GM23338 (cell line): ENCODE data around the gene TSC22D3.

Source experiments
- CREB1 ChIP-seq: fragments of 250-450 bp; sonication (Bioruptor Pico); IDR thresholded peaks from 2 replicates; pipeline ENCODE4 v1.5.0; 2020; ENCODE audit warnings: low read depth, mild to moderate bottlenecking, moderate library complexity
- EZH2 ChIP-seq: fragments of 200-600 bp; sonication (generic); IDR thresholded peaks from one replicate; pipeline ENCODE4 v1.8.0; 2017; ENCODE audit warnings: antibody characterized with exemption, mild to moderate bottlenecking, low read depth; ENCODE audit not compliant: unreplicated experiment
- EZH2phosphoT487 ChIP-seq: fragments of 200-600 bp; sonication (generic); IDR thresholded peaks from one replicate; pipeline ENCODE4 v1.8.1; 2018; ENCODE audit warnings: antibody characterized with exemption; ENCODE audit not compliant: unreplicated experiment
- JUNB ChIP-seq: IDR thresholded peaks from one replicate; pipeline ENCODE4 v1.6.1; 2016; ENCODE audit warnings: antibody characterized with exemption; ENCODE audit not compliant: unreplicated experiment
- POLR2AphosphoS5 ChIP-seq: IDR thresholded peaks from 2 replicates; pipeline ENCODE4 v1.6.1; 2016; ENCODE audit warnings: antibody characterized with exemption, low read depth
- STAT1 ChIP-seq: IDR thresholded peaks from one replicate; pipeline ENCODE4 v1.6.1; 2016; ENCODE audit warnings: antibody characterized with exemption; ENCODE audit not compliant: unreplicated experiment
- ZNF114 ChIP-seq: fragments of 250-450 bp; sonication (Bioruptor Pico); IDR thresholded peaks from 2 replicates; pipeline ENCODE4 v1.5.0; 2020; ENCODE audit warnings: mild to moderate bottlenecking, moderate library complexity
- ZNF331 ChIP-seq: fragments of 250-450 bp; sonication (Bioruptor Pico); IDR thresholded peaks from 2 replicates; pipeline ENCODE4 v1.5.0; 2020; ENCODE audit warnings: low read depth, mild to moderate bottlenecking, moderate library complexity
- TF ChIP-seq, protein P1 (sequence below): IDR thresholded peaks from one replicate; pipeline ENCODE4 v1.6.1; 2018; ENCODE audit warnings: antibody characterized with exemption; ENCODE audit not compliant: unreplicated experiment
- TF ChIP-seq, protein P2 (sequence below), 2 experiments: fragments of 200-600 bp in 1 of 2; sonication (generic) in 1 of 2; conservative IDR thresholded peaks; 2 replicates each; pipeline versions ENCODE4 v1.5.1 to v1.6.1; 2016 to 2017; ENCODE audit warnings: antibody characterized with exemption in 2 of 2, low read depth in 2 of 2, mild to moderate bottlenecking in 2 of 2, moderate library complexity in 1 of 2
- TF ChIP-seq, protein P3 (sequence below): IDR thresholded peaks from 2 replicates; pipeline ENCODE4 v1.6.1; 2016; ENCODE audit warnings: antibody characterized with exemption
- TF ChIP-seq, protein P4 (sequence below): fragments of 250-450 bp; sonication (Bioruptor Pico); IDR thresholded peaks from 2 replicates; pipeline ENCODE4 v1.5.0; 2020; ENCODE audit warnings: mild to moderate bottlenecking, moderate library complexity

DNA sequence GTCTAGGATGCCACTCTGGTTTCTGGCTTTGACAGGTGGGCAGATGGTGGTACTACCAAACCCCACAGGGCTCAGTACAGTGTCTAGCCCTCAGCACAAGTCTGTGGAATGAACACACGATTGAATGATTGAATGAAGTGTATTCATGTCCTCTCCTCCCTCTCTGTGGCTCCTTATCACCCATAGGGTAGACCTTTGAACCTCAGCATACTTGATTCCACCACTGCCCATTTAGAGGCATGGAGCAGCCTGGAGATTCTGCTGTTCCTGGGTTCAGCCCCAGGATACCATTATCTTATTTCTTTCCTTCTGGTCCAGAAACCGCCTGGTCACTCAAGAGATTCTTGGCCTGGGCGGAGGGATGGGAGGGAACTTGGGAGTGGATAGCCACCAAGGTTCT is 93.3 kb downstream of the TSC22D3 start:
- TF ChIP-seq, protein P1, sequence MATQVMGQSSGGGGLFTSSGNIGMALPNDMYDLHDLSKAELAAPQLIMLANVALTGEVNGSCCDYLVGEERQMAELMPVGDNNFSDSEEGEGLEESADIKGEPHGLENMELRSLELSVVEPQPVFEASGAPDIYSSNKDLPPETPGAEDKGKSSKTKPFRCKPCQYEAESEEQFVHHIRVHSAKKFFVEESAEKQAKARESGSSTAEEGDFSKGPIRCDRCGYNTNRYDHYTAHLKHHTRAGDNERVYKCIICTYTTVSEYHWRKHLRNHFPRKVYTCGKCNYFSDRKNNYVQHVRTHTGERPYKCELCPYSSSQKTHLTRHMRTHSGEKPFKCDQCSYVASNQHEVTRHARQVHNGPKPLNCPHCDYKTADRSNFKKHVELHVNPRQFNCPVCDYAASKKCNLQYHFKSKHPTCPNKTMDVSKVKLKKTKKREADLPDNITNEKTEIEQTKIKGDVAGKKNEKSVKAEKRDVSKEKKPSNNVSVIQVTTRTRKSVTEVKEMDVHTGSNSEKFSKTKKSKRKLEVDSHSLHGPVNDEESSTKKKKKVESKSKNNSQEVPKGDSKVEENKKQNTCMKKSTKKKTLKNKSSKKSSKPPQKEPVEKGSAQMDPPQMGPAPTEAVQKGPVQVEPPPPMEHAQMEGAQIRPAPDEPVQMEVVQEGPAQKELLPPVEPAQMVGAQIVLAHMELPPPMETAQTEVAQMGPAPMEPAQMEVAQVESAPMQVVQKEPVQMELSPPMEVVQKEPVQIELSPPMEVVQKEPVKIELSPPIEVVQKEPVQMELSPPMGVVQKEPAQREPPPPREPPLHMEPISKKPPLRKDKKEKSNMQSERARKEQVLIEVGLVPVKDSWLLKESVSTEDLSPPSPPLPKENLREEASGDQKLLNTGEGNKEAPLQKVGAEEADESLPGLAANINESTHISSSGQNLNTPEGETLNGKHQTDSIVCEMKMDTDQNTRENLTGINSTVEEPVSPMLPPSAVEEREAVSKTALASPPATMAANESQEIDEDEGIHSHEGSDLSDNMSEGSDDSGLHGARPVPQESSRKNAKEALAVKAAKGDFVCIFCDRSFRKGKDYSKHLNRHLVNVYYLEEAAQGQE: no peak
- no peak for TF ChIP-seq EZH2phosphoT487
- TF ChIP-seq EZH2: no peak
- TF ChIP-seq, protein P2, sequence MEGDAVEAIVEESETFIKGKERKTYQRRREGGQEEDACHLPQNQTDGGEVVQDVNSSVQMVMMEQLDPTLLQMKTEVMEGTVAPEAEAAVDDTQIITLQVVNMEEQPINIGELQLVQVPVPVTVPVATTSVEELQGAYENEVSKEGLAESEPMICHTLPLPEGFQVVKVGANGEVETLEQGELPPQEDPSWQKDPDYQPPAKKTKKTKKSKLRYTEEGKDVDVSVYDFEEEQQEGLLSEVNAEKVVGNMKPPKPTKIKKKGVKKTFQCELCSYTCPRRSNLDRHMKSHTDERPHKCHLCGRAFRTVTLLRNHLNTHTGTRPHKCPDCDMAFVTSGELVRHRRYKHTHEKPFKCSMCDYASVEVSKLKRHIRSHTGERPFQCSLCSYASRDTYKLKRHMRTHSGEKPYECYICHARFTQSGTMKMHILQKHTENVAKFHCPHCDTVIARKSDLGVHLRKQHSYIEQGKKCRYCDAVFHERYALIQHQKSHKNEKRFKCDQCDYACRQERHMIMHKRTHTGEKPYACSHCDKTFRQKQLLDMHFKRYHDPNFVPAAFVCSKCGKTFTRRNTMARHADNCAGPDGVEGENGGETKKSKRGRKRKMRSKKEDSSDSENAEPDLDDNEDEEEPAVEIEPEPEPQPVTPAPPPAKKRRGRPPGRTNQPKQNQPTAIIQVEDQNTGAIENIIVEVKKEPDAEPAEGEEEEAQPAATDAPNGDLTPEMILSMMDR (conservative IDR thresholded peaks at IDR 0.05; ENCODE audit: low read depth in 2 of 2): no peak
- TF ChIP-seq CREB1 (CRISPR knock-in tag): no peak
- no peak for TF ChIP-seq POLR2AphosphoS5
- no peak for TF ChIP-seq ZNF331 (CRISPR knock-in tag)
- no peak for TF ChIP-seq JUNB
- no peak for TF ChIP-seq STAT1
- TF ChIP-seq, protein P3, sequence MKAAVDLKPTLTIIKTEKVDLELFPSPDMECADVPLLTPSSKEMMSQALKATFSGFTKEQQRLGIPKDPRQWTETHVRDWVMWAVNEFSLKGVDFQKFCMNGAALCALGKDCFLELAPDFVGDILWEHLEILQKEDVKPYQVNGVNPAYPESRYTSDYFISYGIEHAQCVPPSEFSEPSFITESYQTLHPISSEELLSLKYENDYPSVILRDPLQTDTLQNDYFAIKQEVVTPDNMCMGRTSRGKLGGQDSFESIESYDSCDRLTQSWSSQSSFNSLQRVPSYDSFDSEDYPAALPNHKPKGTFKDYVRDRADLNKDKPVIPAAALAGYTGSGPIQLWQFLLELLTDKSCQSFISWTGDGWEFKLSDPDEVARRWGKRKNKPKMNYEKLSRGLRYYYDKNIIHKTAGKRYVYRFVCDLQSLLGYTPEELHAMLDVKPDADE: no peak
- TF ChIP-seq, protein P4, sequence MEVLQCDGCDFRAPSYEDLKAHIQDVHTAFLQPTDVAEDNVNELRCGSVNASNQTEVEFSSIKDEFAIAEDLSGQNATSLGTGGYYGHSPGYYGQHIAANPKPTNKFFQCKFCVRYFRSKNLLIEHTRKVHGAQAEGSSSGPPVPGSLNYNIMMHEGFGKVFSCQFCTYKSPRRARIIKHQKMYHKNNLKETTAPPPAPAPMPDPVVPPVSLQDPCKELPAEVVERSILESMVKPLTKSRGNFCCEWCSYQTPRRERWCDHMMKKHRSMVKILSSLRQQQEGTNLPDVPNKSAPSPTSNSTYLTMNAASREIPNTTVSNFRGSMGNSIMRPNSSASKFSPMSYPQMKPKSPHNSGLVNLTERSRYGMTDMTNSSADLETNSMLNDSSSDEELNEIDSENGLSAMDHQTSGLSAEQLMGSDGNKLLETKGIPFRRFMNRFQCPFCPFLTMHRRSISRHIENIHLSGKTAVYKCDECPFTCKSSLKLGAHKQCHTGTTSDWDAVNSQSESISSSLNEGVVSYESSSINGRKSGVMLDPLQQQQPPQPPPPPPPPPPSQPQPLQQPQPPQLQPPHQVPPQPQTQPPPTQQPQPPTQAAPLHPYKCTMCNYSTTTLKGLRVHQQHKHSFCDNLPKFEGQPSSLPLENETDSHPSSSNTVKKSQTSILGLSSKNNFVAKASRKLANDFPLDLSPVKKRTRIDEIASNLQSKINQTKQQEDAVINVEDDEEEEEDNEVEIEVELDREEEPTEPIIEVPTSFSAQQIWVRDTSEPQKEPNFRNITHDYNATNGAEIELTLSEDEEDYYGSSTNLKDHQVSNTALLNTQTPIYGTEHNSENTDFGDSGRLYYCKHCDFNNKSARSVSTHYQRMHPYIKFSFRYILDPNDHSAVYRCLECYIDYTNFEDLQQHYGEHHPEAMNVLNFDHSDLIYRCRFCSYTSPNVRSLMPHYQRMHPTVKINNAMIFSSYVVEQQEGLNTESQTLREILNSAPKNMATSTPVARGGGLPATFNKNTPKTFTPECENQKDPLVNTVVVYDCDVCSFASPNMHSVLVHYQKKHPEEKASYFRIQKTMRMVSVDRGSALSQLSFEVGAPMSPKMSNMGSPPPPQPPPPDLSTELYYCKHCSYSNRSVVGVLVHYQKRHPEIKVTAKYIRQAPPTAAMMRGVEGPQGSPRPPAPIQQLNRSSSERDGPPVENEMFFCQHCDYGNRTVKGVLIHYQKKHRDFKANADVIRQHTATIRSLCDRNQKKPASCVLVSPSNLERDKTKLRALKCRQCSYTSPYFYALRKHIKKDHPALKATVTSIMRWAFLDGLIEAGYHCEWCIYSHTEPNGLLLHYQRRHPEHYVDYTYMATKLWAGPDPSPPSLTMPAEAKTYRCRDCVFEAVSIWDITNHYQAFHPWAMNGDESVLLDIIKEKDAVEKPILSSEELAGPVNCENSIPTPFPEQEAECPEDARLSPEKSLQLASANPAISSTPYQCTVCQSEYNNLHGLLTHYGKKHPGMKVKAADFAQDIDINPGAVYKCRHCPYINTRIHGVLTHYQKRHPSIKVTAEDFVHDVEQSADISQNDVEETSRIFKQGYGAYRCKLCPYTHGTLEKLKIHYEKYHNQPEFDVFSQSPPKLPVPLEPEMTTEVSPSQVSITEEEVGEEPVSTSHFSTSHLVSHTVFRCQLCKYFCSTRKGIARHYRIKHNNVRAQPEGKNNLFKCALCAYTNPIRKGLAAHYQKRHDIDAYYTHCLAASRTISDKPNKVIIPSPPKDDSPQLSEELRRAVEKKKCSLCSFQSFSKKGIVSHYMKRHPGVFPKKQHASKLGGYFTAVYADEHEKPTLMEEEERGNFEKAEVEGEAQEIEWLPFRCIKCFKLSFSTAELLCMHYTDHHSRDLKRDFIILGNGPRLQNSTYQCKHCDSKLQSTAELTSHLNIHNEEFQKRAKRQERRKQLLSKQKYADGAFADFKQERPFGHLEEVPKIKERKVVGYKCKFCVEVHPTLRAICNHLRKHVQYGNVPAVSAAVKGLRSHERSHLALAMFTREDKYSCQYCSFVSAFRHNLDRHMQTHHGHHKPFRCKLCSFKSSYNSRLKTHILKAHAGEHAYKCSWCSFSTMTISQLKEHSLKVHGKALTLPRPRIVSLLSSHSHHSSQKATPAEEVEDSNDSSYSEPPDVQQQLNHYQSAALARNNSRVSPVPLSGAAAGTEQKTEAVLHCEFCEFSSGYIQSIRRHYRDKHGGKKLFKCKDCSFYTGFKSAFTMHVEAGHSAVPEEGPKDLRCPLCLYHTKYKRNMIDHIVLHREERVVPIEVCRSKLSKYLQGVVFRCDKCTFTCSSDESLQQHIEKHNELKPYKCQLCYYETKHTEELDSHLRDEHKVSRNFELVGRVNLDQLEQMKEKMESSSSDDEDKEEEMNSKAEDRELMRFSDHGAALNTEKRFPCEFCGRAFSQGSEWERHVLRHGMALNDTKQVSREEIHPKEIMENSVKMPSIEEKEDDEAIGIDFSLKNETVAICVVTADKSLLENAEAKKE (CRISPR knock-in tag): no peak
- no peak for TF ChIP-seq ZNF114 (CRISPR knock-in tag)
